ENCODE measurements around the gene GNG7. TPM values are rescaled to one million over a fixed set of nuclear protein-coding genes. Genes with fewer than 3 reads are reported as not detected.
"Not testable (repeated sequence)": the region's sequence is repeated elsewhere in the genome, so short reads cannot be mapped to it uniquely, and the experiment has no call there.

Gene GNG7
- total RNA-seq, 8 experiments from 2014 or later, result 0.20 to 8.1 (median 1.2) TPM

- 66 to 100% (median 86%) methylated on average over 1 to 16 of the region's 18 CpGs for WGBS, 10 experiments
- in situ Hi-C loops (cut with MboI; ENCODE audit: low pct_unique_long_range_greater_than_20kb in 2 of 9, low sequenced_read_pairs in 9 of 9, unreplicated experiment in 9 of 9), result loop anchor here in 4 of 9 experiments (10.0 to 25.0 kb wide), 3 partner anchors 125 to 148 kb away; partner anchors contain the start of gene GADD45B (in 3 of the 4)
- no peak overlapping the region for H3K27ac ChIP-seq
- H3K4me3 ChIP-seq, result no peak overlapping the region
- ATAC-seq (replicated peaks in 6 of 8), result no peak
- H3K4me1 ChIP-seq (replicated peaks in 1 of 2), result no peaks in the 10 kb centered on the region
These were observed 89.8 kb downstream of the GNG7 start for GRCh38 chr19:2612619-2613249.

- H3K27ac ChIP-seq, result no peak overlapping the region
- H3K4me1 ChIP-seq (replicated peaks in 1 of 2), result peaks cover 0 to 2% of the 10 kb centered on the region in 2 donors
These were observed 90.7 kb downstream of the GNG7 start for GRCh38 chr19:2611483-2612464.

GRCh38 chr19:2610637-2611482 is 91.6 kb downstream of the GNG7 start:
- 20 to 89% (median 50%) methylated on average over 1 to 8 of the region's 46 CpGs; no CpG with 5 or more reads in 5 of the 10 experiments for WGBS, 10 experiments
- in situ Hi-C loops (cut with MboI; ENCODE audit: low pct_unique_long_range_greater_than_20kb in 2 of 9, low sequenced_read_pairs in 9 of 9, unreplicated experiment in 9 of 9), result loop anchor here in 4 of 9 experiments (10.0 to 25.0 kb wide), 3 partner anchors 124 to 146 kb away; partner anchors contain the start of gene GADD45B (in 3 of the 4)
- peak; percentile 88 to 98 (median 96) for ATAC-seq (replicated peaks in 6 of 8)
- H3K27ac ChIP-seq, result no peak overlapping the region
- peak overlapping the region; percentile 11 to 33 (median 21) for H3K4me3 ChIP-seq
- H3K4me1 ChIP-seq (replicated peaks in 1 of 2), result peaks cover 0 to 2% of the 10 kb centered on the region in 2 donors

More at GRCh38 chr19:2611483-2612464, 90.7 kb downstream of the GNG7 start:
- 33 to 100% (median 80%) methylated on average over 1 to 23 of the region's 34 CpGs; no CpG with 5 or more reads in 1 of the 10 experiments for WGBS, 10 experiments
- in situ Hi-C loops (cut with MboI; ENCODE audit: low pct_unique_long_range_greater_than_20kb in 2 of 9, low sequenced_read_pairs in 9 of 9, unreplicated experiment in 9 of 9), result loop anchor here in 4 of 9 experiments (10.0 to 25.0 kb wide), 3 partner anchors 124 to 147 kb away; partner anchors contain the start of gene GADD45B (in 3 of the 4)
- peak in 1 of 8 experiments; percentile 3 for ATAC-seq (replicated peaks in 6 of 8)
- no peak overlapping the region for H3K4me3 ChIP-seq

GRCh38 chr19:2609389-2610116 is 92.9 kb downstream of the GNG7 start:
- in situ Hi-C loops (cut with MboI; ENCODE audit: low pct_unique_long_range_greater_than_20kb in 2 of 9, low sequenced_read_pairs in 9 of 9, unreplicated experiment in 9 of 9), result loop anchor here in 5 of 9 experiments (10.0 to 25.0 kb wide), 3 partner anchors 122 to 145 kb away; partner anchors contain the start of gene GADD45B (in 4 of the 5)
- H3K4me3 ChIP-seq, result no peak overlapping the region
- ATAC-seq (replicated peaks in 6 of 8), result no peak
- no peak overlapping the region for H3K27ac ChIP-seq
- peaks cover 0 to 2% of the 10 kb centered on the region in 2 donors for H3K4me1 ChIP-seq (replicated peaks in 1 of 2)
- WGBS, 10 experiments, result 45 to 92% (median 82%) methylated on average over 2 to 4 of the region's 20 CpGs; no CpG with 5 or more reads in 4 of the 10 experiments

GRCh38 chr19:2609034-2609388 is 93.5 kb downstream of the GNG7 start:
- H3K27ac ChIP-seq; H3K4me1 ChIP-seq (replicated peaks in 1 of 2); H3K4me3 ChIP-seq; ATAC-seq (replicated peaks in 6 of 8): not testable (repeated sequence)
- in situ Hi-C loops (cut with MboI; ENCODE audit: low pct_unique_long_range_greater_than_20kb in 2 of 9, low sequenced_read_pairs in 9 of 9, unreplicated experiment in 9 of 9), result loop anchor here in 2 of 9 experiments (10.0 to 25.0 kb wide), 2 partner anchors 122 to 134 kb away; partner anchors contain the start of gene GADD45B (in 2 of the 2)
- 60 to 100% (median 80%) methylated on average over 1 to 7 of the region's 7 CpGs; no CpG with 5 or more reads in 1 of the 10 experiments for WGBS, 10 experiments

GRCh38 chr19:2608602-2608922 is 93.9 kb downstream of the GNG7 start:
- 67 to 100% (median 89%) methylated on average over 1 to 3 of the region's 7 CpGs; no CpG with 5 or more reads in 6 of the 10 experiments for WGBS, 10 experiments
- no peak overlapping the region for H3K4me3 ChIP-seq
- in situ Hi-C loops (cut with MboI; ENCODE audit: low pct_unique_long_range_greater_than_20kb in 2 of 9, low sequenced_read_pairs in 9 of 9, unreplicated experiment in 9 of 9), result loop anchor here in 2 of 9 experiments (10.0 to 25.0 kb wide), 2 partner anchors 121 to 134 kb away; partner anchors contain the start of gene GADD45B (in 2 of the 2)
- ATAC-seq (replicated peaks in 6 of 8), result no peak
- H3K27ac ChIP-seq, result no peak overlapping the region
- peaks cover 0 to 2% of the 10 kb centered on the region in 2 donors for H3K4me1 ChIP-seq (replicated peaks in 1 of 2)

- H3K27ac ChIP-seq, result no peak overlapping the region
- no peak for ATAC-seq (replicated peaks in 6 of 8)
- 59 to 88% (median 71%) methylated on average over 13 to 32 of the region's 47 CpGs; no CpG with 5 or more reads in 2 of the 10 experiments for WGBS, 10 experiments
- in situ Hi-C loops (cut with MboI; ENCODE audit: low pct_unique_long_range_greater_than_20kb in 2 of 9, low sequenced_read_pairs in 9 of 9, unreplicated experiment in 9 of 9), result loop anchor here in 2 of 9 experiments (10.0 to 25.0 kb wide), 2 partner anchors 121 to 133 kb away; partner anchors contain the start of gene GADD45B (in 2 of the 2)
- H3K4me1 ChIP-seq (replicated peaks in 1 of 2), result peaks cover 0 to 2% of the 10 kb centered on the region in 2 donors
- no peak overlapping the region for H3K4me3 ChIP-seq
These were observed 94.5 kb downstream of the GNG7 start for GRCh38 chr19:2607712-2608601.

GRCh38 chr19:2606774-2607173 is 95.7 kb downstream of the GNG7 start:
- not testable (repeated sequence) for H3K4me1 ChIP-seq (replicated peaks in 1 of 2); H3K27ac ChIP-seq; H3K4me3 ChIP-seq; ATAC-seq (replicated peaks in 6 of 8)
- in situ Hi-C loops (cut with MboI; ENCODE audit: low pct_unique_long_range_greater_than_20kb in 2 of 9, low sequenced_read_pairs in 9 of 9, unreplicated experiment in 9 of 9), result loop anchor here in 2 of 9 experiments (10.0 to 25.0 kb wide), 2 partner anchors 119 to 132 kb away; partner anchors contain the start of gene GADD45B (in 2 of the 2)
- 14 to 90% (median 52%) methylated on average over 2 to 7 of the region's 9 CpGs; no CpG with 5 or more reads in 3 of the 10 experiments for WGBS, 10 experiments

GRCh38 chr19:2605889-2606288 is 96.6 kb downstream of the GNG7 start:
- in situ Hi-C loops (cut with MboI; ENCODE audit: low pct_unique_long_range_greater_than_20kb in 2 of 9, low sequenced_read_pairs in 9 of 9, unreplicated experiment in 9 of 9), result loop anchor here in 2 of 9 experiments (10.0 to 25.0 kb wide), 2 partner anchors 119 to 131 kb away; partner anchors contain the start of gene GADD45B (in 2 of the 2)
- WGBS, 10 experiments, result 36 to 100% (median 86%) methylated on average over 1 to 7 of the region's 9 CpGs; no CpG with 5 or more reads in 3 of the 10 experiments

GRCh38 chr19:2604747-2605329 is 97.7 kb downstream of the GNG7 start:
- no peak overlapping the region for H3K27ac ChIP-seq
- H3K4me1 ChIP-seq (replicated peaks in 1 of 2), result peaks cover 0 to 5% of the 10 kb centered on the region in 2 donors
- no peak overlapping the region for H3K4me3 ChIP-seq
- in situ Hi-C loops (cut with MboI; ENCODE audit: low pct_unique_long_range_greater_than_20kb in 2 of 9, low sequenced_read_pairs in 9 of 9, unreplicated experiment in 9 of 9), result loop anchor here in 2 of 9 experiments (10.0 to 25.0 kb wide), 2 partner anchors 118 to 130 kb away; partner anchors contain the start of gene GADD45B (in 2 of the 2)
- no peak for ATAC-seq (replicated peaks in 6 of 8)
- WGBS, 10 experiments, result 63 to 100% (median 92%) methylated on average over 2 to 5 of the region's 8 CpGs; no CpG with 5 or more reads in 4 of the 10 experiments

More at GRCh38 chr19:2605889-2606288, 96.6 kb downstream of the GNG7 start:
- H3K4me1 ChIP-seq (replicated peaks in 1 of 2); H3K4me3 ChIP-seq; ATAC-seq (replicated peaks in 6 of 8); H3K27ac ChIP-seq: not testable (repeated sequence)
